ENCODE data around the gene PLCD4.

The PLCD4 gene

GRCh38 chr2:218679119-218679518 lies 71.4 kb downstream of the PLCD4 start:
- TF ChIP-seq, protein P1, sequence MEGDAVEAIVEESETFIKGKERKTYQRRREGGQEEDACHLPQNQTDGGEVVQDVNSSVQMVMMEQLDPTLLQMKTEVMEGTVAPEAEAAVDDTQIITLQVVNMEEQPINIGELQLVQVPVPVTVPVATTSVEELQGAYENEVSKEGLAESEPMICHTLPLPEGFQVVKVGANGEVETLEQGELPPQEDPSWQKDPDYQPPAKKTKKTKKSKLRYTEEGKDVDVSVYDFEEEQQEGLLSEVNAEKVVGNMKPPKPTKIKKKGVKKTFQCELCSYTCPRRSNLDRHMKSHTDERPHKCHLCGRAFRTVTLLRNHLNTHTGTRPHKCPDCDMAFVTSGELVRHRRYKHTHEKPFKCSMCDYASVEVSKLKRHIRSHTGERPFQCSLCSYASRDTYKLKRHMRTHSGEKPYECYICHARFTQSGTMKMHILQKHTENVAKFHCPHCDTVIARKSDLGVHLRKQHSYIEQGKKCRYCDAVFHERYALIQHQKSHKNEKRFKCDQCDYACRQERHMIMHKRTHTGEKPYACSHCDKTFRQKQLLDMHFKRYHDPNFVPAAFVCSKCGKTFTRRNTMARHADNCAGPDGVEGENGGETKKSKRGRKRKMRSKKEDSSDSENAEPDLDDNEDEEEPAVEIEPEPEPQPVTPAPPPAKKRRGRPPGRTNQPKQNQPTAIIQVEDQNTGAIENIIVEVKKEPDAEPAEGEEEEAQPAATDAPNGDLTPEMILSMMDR (conservative IDR thresholded peaks at IDR 0.05; ENCODE audit: low read depth, low read length): no peak
- Histone ChIP-seq H3K36me3 (ENCODE audit: insufficient read depth) (no peaks in the 10 kb centered on the region), H3K4me1 (ENCODE audit: low read depth, poor library complexity, severe bottlenecking) (no peaks in the 10 kb centered on the region), H3K4me2 (no peak overlapping the region), H3K4me3 (IDR thresholded peaks at IDR 0.05; ENCODE audit: insufficient read depth, low read depth, low read length) (no peak overlapping the region), H3K27ac (no peak overlapping the region), H3K79me2 (ENCODE audit: insufficient read depth, low read depth) (no peaks in the 10 kb centered on the region), H4K20me1 (ENCODE audit: insufficient read depth) (no peaks in the 10 kb centered on the region), H3K9ac (no peak overlapping the region), H3K27me3 (ENCODE audit: insufficient read depth, low read depth) (no peaks in the 10 kb centered on the region), H2AFZ (ENCODE audit: low read depth) (no peak overlapping the region)

- H3K27me3 ChIP-seq (ENCODE audit: insufficient read depth, low read depth): no peaks in the 10 kb centered on the region
Observed at GRCh38 chr2:218680061-218680460, 72.4 kb downstream of the PLCD4 start.

More at GRCh38 chr2:218680061-218680460, 72.4 kb downstream of the PLCD4 start:
- Histone ChIP-seq H2AFZ (ENCODE audit: low read depth) (no peak overlapping the region), H3K36me3 (ENCODE audit: insufficient read depth) (no peaks in the 10 kb centered on the region), H4K20me1 (ENCODE audit: insufficient read depth) (no peaks in the 10 kb centered on the region), H3K4me2 (no peak overlapping the region), H3K9ac (no peak overlapping the region), H3K4me3 (IDR thresholded peaks at IDR 0.05; ENCODE audit: insufficient read depth, low read depth, low read length) (no peak overlapping the region), H3K79me2 (ENCODE audit: insufficient read depth, low read depth) (no peaks in the 10 kb centered on the region), H3K27ac (no peak overlapping the region), H3K4me1 (ENCODE audit: low read depth, poor library complexity, severe bottlenecking) (no peaks in the 10 kb centered on the region)
- TF ChIP-seq, protein P1 (conservative IDR thresholded peaks at IDR 0.05; ENCODE audit: low read depth, low read length): no peak
